GM12878 (cell line): ENCODE results near the gene ACP4. TPM values are rescaled to one million over a fixed set of nuclear protein-coding genes. Genes with fewer than 3 reads are reported as not detected.

Source experiments
- ASH2L ChIP-seq: fragments of 300-600, 200-600 bp; sonication (generic); IDR thresholded peaks from 2 replicates; pipeline ENCODE4 v1.6.1; 2017; ENCODE audit warnings: low read depth, mild to moderate bottlenecking, borderline replicate concordance
- BRCA1 ChIP-seq: IDR thresholded peaks from 2 replicates; pipeline ENCODE4 v1.6.1; 2011; ENCODE audit warnings: low read depth, low read length, improper control_type of control experiment
- CBX3 ChIP-seq: fragments of 200-600 bp; sonication (generic); IDR thresholded peaks from 2 replicates; pipeline ENCODE4 v1.6.1; 2016; ENCODE audit warnings: low read depth, borderline replicate concordance
- CHD1 ChIP-seq: IDR thresholded peaks from 2 replicates; pipeline ENCODE4 v1.6.1; 2012; ENCODE audit warnings: low read depth, low read length, improper control_type of control experiment
- DPF2 ChIP-seq: fragments of 450-650 bp; IDR thresholded peaks from 2 replicates; pipeline ENCODE4 v1.6.1; 2017; ENCODE audit warnings: mild to moderate bottlenecking
- HCFC1 ChIP-seq: fragments of 150-350 bp; IDR thresholded peaks from 2 replicates; pipeline ENCODE4 v1.6.1; 2014; ENCODE audit warnings: low read length
- IKZF2 ChIP-seq, 2 experiments: fragments of 450-650 bp; IDR thresholded peaks; 2 replicates each; pipeline ENCODE4 v1.6.1; 2017; ENCODE audit warnings: mild to moderate bottlenecking in 2 of 2, moderate library complexity in 2 of 2
- IRF5 ChIP-seq: fragments of 450-650 bp; IDR thresholded peaks from 2 replicates; pipeline ENCODE4 v1.6.1; 2017; ENCODE audit warnings: borderline replicate concordance
- MYB ChIP-seq: fragments of 150-350 bp; IDR thresholded peaks from 2 replicates; pipeline ENCODE4 v1.6.1; 2014; ENCODE audit warnings: mild to moderate bottlenecking, low read depth, low read length, borderline replicate concordance
- NR2C2 ChIP-seq: IDR thresholded peaks from 2 replicates; pipeline ENCODE4 v1.6.1; 2011; ENCODE audit warnings: borderline replicate concordance, low read depth; ENCODE audit not compliant: control insufficient read depth, insufficient read length
- NRF1 ChIP-seq: conservative IDR thresholded peaks from 2 replicates; pipeline ENCODE4 v1.6.1; 2011; ENCODE audit warnings: mild to moderate bottlenecking, low read depth, low read length, improper control_type of control experiment
- PAX5 ChIP-seq: IDR thresholded peaks from 2 replicates; pipeline ENCODE4 v1.6.1; 2011; ENCODE audit warnings: low read depth, low read length, borderline replicate concordance
- POLR2A ChIP-seq: IDR thresholded peaks from 2 replicates; pipeline ENCODE4 v1.6.1; 2011; ENCODE audit warnings: low read depth, mild to moderate bottlenecking, low read length
- POU2F2 ChIP-seq: IDR thresholded peaks from 3 replicates; pipeline ENCODE4 v1.6.1; 2011; ENCODE audit warnings: low read depth, mild to moderate bottlenecking, low read length, borderline replicate concordance
- RAD21 ChIP-seq: IDR thresholded peaks from 2 replicates; pipeline ENCODE4 v1.6.1; 2011; ENCODE audit warnings: mild to moderate bottlenecking, low read depth, low read length, moderate library complexity; ENCODE audit not compliant: insufficient read depth
- RELB ChIP-seq: fragments of 450-650 bp; IDR thresholded peaks from 2 replicates; pipeline ENCODE4 v1.6.1; 2017; ENCODE audit warnings: low read depth, mild to moderate bottlenecking, moderate library complexity
- SIX5 ChIP-seq: IDR thresholded peaks from 2 replicates; pipeline ENCODE4 v1.6.1; 2011; ENCODE audit warnings: mild to moderate bottlenecking, low read depth, low read length, moderate library complexity; ENCODE audit not compliant: severe bottlenecking
- SUPT20H ChIP-seq: IDR thresholded peaks from 2 replicates; pipeline ENCODE4 v1.6.1; 2011; ENCODE audit warnings: low read depth, mild to moderate bottlenecking, low read length, moderate library complexity, borderline replicate concordance; ENCODE audit not compliant: control insufficient read depth
- YBX1 ChIP-seq: fragments of 450-650 bp; IDR thresholded peaks from 2 replicates; pipeline ENCODE4 v1.6.1; 2016; ENCODE audit warnings: antibody characterized with exemption
- polyA plus RNA-seq, 11 experiments: library from polyadenylated mRNA; depleted of rRNA in 4 of 11; unstranded in 6 of 11; stranded (reverse) in 5 of 11; fragments of >200 nt; fragmentation: Nextera tagmentation in 4 of 11; fragmentation: Illumina TruSeq in 1 of 11; extraction: Ambion mirVana in 4 of 11; extraction: Trizol in 1 of 11; gene quantifications; 1 replicate in 1 of 11; 2 replicates in 10 of 11; pipeline versions ENCODE4 v1.2.1 to v1.2.3, GENCODE V29; 2011 to 2016; ENCODE audit warnings: inconsistent platforms in 2 of 11, missing spikeins in 2 of 11, low read depth in 1 of 11
- total RNA-seq, 4 experiments: library from RNA; depleted of rRNA in 3 of 4; stranded (reverse); fragments of >200 nt in 3 of 4; fragmentation: Illumina TruSeq in 1 of 4; extraction: Trizol in 1 of 4; gene quantifications; 2 replicates each; pipeline versions ENCODE4 v1.2.1 to v1.2.3, GENCODE V29; 2013 to 2021
- TF ChIP-seq, protein P1 (sequence below): IDR thresholded peaks from 2 replicates; pipeline ENCODE4 v1.6.1; 2012; ENCODE audit warnings: mild to moderate bottlenecking, low read depth, low read length
- TF ChIP-seq, protein P2 (sequence below): IDR thresholded peaks from 2 replicates; pipeline ENCODE4 v1.6.1; 2012; ENCODE audit warnings: low read depth, low read length, improper control_type of control experiment
- TF ChIP-seq, protein P3 (sequence below): IDR thresholded peaks from 2 replicates; pipeline ENCODE4 v1.6.1; 2011; ENCODE audit warnings: low read depth, low read length, improper control_type of control experiment, borderline replicate concordance
- TF ChIP-seq, protein P4 (sequence below): IDR thresholded peaks from 2 replicates; pipeline ENCODE4 v1.6.1; 2011; ENCODE audit warnings: borderline replicate concordance, low read depth, mild to moderate bottlenecking, moderate library complexity, mixed read lengths, low read length; ENCODE audit not compliant: insufficient read depth; ENCODE audit errors: extremely low read length

ACP4 gene
- total and polyA plus RNA-seq, 10 of the 15 experiments (the other 5 are each of a cell fraction or from before 2014, with no cell fraction given): not detected

- TF ChIP-seq IRF5: no peak
- TF ChIP-seq RELB: no peak
- TF ChIP-seq CHD1: no peak
- TF ChIP-seq, protein P1, sequence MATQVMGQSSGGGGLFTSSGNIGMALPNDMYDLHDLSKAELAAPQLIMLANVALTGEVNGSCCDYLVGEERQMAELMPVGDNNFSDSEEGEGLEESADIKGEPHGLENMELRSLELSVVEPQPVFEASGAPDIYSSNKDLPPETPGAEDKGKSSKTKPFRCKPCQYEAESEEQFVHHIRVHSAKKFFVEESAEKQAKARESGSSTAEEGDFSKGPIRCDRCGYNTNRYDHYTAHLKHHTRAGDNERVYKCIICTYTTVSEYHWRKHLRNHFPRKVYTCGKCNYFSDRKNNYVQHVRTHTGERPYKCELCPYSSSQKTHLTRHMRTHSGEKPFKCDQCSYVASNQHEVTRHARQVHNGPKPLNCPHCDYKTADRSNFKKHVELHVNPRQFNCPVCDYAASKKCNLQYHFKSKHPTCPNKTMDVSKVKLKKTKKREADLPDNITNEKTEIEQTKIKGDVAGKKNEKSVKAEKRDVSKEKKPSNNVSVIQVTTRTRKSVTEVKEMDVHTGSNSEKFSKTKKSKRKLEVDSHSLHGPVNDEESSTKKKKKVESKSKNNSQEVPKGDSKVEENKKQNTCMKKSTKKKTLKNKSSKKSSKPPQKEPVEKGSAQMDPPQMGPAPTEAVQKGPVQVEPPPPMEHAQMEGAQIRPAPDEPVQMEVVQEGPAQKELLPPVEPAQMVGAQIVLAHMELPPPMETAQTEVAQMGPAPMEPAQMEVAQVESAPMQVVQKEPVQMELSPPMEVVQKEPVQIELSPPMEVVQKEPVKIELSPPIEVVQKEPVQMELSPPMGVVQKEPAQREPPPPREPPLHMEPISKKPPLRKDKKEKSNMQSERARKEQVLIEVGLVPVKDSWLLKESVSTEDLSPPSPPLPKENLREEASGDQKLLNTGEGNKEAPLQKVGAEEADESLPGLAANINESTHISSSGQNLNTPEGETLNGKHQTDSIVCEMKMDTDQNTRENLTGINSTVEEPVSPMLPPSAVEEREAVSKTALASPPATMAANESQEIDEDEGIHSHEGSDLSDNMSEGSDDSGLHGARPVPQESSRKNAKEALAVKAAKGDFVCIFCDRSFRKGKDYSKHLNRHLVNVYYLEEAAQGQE: no peak
- TF ChIP-seq DPF2: no peak
- no peak for TF ChIP-seq CBX3
- TF ChIP-seq HCFC1: peak; percentile 58
- no peak for TF ChIP-seq POU2F2
- TF ChIP-seq, protein P2, sequence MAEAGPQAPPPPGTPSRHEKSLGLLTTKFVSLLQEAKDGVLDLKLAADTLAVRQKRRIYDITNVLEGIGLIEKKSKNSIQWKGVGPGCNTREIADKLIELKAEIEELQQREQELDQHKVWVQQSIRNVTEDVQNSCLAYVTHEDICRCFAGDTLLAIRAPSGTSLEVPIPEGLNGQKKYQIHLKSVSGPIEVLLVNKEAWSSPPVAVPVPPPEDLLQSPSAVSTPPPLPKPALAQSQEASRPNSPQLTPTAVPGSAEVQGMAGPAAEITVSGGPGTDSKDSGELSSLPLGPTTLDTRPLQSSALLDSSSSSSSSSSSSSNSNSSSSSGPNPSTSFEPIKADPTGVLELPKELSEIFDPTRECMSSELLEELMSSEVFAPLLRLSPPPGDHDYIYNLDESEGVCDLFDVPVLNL: no peak
- TF ChIP-seq PAX5: no peak
- TF ChIP-seq ASH2L: no peak
- TF ChIP-seq SUPT20H: no peak
- TF ChIP-seq, protein P3, sequence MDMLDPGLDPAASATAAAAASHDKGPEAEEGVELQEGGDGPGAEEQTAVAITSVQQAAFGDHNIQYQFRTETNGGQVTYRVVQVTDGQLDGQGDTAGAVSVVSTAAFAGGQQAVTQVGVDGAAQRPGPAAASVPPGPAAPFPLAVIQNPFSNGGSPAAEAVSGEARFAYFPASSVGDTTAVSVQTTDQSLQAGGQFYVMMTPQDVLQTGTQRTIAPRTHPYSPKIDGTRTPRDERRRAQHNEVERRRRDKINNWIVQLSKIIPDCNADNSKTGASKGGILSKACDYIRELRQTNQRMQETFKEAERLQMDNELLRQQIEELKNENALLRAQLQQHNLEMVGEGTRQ: peak; percentile 37; the same call in 1 of the 2 replicates
- no peak for TF ChIP-seq NRF1
- TF ChIP-seq, protein P4, sequence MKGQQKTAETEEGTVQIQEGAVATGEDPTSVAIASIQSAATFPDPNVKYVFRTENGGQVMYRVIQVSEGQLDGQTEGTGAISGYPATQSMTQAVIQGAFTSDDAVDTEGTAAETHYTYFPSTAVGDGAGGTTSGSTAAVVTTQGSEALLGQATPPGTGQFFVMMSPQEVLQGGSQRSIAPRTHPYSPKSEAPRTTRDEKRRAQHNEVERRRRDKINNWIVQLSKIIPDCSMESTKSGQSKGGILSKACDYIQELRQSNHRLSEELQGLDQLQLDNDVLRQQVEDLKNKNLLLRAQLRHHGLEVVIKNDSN: peak; percentile 53
- no peak for TF ChIP-seq POLR2A
- TF ChIP-seq RAD21: no peak
- TF ChIP-seq MYB: no peak
- peak; percentile 66 for TF ChIP-seq SIX5
- no peak for TF ChIP-seq YBX1
- no peak for TF ChIP-seq BRCA1
- TF ChIP-seq NR2C2: no peak
- TF ChIP-seq IKZF2 (IDR thresholded peaks at IDR 0.05): no peak
These were observed 30.3 kb upstream of the ACP4 start (continued) for GRCh38 chr19:50759886-50760285.
